ENCODE measurements around the gene FANCL.
"Not testable (repeated sequence)": the region's sequence is repeated elsewhere in the genome, so short reads cannot be mapped to it uniquely, and the experiment has no call there.

The FANCL gene

DNA sequence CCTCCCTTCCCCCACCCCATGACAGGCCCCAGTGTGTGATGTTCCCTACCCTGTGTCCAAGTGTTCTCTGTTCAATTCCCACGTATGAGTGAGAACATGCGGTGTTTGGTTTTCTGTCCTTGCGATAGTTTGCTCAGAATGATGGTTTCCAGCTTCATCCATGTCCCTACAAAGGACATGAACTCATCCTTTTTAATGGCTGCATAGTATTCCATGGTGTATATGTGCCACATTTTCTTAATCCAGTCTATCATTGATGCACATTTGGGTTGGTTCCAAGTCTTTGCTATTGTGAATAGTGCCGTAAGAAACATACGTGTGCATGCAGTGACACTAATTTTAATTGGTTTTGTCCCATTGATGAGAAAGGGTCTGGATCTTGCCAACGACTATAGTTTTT lies 95.4 kb downstream of the FANCL start:
- DNase-seq (ENCODE audit: low spot score): not testable (repeated sequence)

- no peak for DNase-seq (ENCODE audit: low spot score)
Measured at GRCh38 chr2:58140508-58141072, 100.5 kb downstream of the FANCL start.

- DNase-seq (ENCODE audit: low spot score): no peak
Measured at GRCh38 chr2:58138396-58139030, 102.6 kb downstream of the FANCL start.

- no peak for DNase-seq (ENCODE audit: low spot score)
Measured at GRCh38 chr2:58137856-58138255, 103.3 kb downstream of the FANCL start.

GRCh38 chr2:58137221-58137620 lies 103.9 kb downstream of the FANCL start:
- DNase-seq (ENCODE audit: low spot score): no peak

GRCh38 chr2:58135861-58136260 lies 105.3 kb downstream of the FANCL start:
- no peak for DNase-seq (ENCODE audit: low spot score)

- DNase-seq (ENCODE audit: low spot score): no peak
Measured at GRCh38 chr2:58133395-58133794, 107.7 kb downstream of the FANCL start.

GRCh38 chr2:58131191-58132011 lies 109.7 kb downstream of the FANCL start:
- DNase-seq (ENCODE audit: low spot score): peak; percentile 7

GRCh38 chr2:58130238-58130637 lies 110.9 kb downstream of the FANCL start:
- DNase-seq (ENCODE audit: low spot score): no peak

GRCh38 chr2:58127111-58127510 lies 114.0 kb downstream of the FANCL start:
- DNase-seq (ENCODE audit: low spot score): no peak

DNA sequence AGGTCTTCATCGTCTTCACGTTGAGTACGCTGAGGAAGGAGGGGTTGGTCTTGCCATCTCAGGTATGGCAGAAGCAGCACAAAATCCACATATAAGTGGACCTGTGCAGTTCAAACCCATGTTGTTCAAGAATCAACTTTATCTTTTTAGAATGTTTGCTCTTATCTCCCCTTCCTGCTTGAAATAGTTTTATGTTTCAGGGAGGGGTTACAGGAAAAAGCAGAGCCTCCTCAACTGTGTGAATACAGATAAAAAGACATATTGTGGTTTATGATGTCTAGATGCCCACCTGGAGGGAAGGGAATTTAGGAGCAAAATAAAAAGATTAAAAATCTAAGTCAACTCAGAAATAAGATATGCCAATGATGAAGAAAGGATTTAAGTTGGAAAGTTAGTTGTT lies 118.6 kb downstream of the FANCL start:
- no peak for DNase-seq (ENCODE audit: low spot score)

- no peak for DNase-seq (ENCODE audit: low spot score)
Measured at GRCh38 chr2:58122040-58122439, 119.1 kb downstream of the FANCL start.

DNA sequence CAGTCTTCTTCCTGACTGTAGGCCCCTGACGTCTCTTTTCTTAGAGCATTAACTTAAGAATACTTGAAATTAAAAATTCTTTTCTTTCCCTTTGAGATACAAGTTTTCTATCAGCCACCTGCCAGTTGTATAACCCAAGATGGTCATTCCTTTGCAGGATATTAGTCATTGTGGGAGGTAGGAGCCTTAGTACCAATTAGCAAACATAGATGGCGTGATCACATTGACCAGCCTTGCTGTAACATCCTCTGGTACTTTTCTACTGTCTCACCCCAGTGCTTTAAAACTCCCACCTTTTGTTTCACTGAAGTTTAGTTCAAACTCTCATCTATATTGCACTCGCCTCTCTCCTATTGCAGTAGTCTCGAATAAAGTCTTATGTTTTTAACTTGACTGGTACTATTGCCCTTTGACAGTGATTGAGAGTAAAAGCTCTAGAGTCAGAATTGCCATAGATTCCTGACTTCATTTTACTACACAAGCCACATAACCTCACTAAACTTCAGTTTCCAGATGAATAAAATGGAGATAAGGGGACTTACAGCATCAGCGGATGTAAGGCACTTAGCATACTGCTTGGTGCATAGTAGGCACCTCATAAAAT lies 120.4 kb downstream of the FANCL start:
- DNase-seq (ENCODE audit: low spot score): no peak

GRCh38 chr2:58113563-58113962 lies 127.6 kb downstream of the FANCL start:
- not testable (repeated sequence) for DNase-seq (ENCODE audit: low spot score)

- DNase-seq (ENCODE audit: low spot score): no peak
Measured at GRCh38 chr2:58110765-58111164, 130.4 kb downstream of the FANCL start.

DNA sequence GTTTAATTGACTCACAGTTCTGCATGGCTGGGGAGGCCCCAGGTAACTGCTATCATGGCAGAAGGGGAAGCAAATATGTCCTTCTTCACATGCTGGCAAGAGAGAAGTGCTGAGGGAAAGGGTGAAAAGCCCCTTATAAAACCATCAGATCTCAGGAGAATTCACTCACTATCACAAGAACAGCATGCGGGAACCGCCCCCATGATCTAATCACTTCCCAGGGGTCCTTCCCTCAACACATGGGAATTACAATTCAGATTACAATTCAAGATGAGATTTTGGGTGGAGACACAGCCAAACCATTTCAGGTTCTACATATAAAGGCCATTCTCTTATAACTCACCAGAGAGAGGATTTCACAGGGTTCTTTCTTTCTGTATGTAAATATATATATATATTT lies 131.6 kb downstream of the FANCL start:
- no peak for DNase-seq (ENCODE audit: low spot score)
